Body of pancreas (tissue), 4 donors: Measurements from ENCODE around the gene HOXC5.

Experiments
- POLR2A ChIP-seq, 3 donors: fragments of 450-650 bp; IDR thresholded peaks; one replicate each; pipeline ENCODE4 v1.6.1; 2016; ENCODE audit warnings: antibody characterized with exemption in 3 of 3, mild to moderate bottlenecking in 2 of 3
- TF ChIP-seq, protein P1 (sequence below), 7 experiments: fragments of 450-650 bp in 4 of 7; fragments of 200-600 bp in 3 of 7; sonication (generic) in 3 of 7; IDR thresholded peaks; one replicate each; pipeline ENCODE4 v1.5.1; 2016 to 2019; ENCODE audit warnings: antibody characterized with exemption in 7 of 7

DNA sequence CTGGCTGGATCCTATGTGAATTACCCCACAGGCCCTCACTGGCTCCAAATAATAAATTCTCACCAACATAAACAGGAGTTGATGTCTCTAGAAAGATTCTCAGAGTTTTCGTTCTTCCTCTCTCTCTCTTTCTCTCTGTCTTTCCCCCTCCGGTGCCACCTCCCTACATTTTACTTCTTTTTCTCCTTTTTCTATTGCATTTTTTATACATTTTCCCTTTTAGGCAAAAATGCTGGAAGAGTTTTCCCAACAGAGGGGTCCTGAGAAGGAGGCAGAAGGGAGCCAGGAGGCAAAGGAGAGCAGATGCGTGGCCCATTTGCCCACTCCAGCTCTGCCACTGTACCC lies 5.4 kb upstream of the HOXC5 start:
- TF ChIP-seq, protein P1, sequence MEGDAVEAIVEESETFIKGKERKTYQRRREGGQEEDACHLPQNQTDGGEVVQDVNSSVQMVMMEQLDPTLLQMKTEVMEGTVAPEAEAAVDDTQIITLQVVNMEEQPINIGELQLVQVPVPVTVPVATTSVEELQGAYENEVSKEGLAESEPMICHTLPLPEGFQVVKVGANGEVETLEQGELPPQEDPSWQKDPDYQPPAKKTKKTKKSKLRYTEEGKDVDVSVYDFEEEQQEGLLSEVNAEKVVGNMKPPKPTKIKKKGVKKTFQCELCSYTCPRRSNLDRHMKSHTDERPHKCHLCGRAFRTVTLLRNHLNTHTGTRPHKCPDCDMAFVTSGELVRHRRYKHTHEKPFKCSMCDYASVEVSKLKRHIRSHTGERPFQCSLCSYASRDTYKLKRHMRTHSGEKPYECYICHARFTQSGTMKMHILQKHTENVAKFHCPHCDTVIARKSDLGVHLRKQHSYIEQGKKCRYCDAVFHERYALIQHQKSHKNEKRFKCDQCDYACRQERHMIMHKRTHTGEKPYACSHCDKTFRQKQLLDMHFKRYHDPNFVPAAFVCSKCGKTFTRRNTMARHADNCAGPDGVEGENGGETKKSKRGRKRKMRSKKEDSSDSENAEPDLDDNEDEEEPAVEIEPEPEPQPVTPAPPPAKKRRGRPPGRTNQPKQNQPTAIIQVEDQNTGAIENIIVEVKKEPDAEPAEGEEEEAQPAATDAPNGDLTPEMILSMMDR (IDR thresholded peaks at IDR 0.05) = no peak
- TF ChIP-seq POLR2A (IDR thresholded peaks at IDR 0.05) = no peak
